Measurements from ENCODE around the gene MRPL9.
"Not testable (repeated sequence)": the region's sequence is repeated elsewhere in the genome, so short reads cannot be mapped to it uniquely, and the experiment has no call there.

MRPL9 gene

DNA sequence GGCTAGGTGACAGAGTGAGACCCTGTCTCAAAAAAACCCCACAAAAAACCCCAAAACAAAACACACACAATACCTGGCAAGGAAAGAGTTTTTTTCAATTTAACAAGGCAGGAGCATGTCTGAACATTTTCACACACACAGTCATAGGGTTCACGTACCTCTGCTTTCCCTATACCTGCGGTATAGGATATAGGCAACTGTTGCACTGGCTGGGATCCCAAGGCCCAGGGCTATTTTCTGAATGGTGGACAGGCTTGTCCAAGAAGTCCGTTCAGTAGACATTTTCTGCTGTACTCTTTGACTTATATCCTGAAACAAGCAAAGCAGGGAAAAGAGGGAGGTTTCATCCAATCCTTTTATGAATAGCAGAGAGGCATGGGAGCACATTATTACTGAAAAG is 19.4 kb upstream of the MRPL9 start:
- no peak for DNase-seq

DNA sequence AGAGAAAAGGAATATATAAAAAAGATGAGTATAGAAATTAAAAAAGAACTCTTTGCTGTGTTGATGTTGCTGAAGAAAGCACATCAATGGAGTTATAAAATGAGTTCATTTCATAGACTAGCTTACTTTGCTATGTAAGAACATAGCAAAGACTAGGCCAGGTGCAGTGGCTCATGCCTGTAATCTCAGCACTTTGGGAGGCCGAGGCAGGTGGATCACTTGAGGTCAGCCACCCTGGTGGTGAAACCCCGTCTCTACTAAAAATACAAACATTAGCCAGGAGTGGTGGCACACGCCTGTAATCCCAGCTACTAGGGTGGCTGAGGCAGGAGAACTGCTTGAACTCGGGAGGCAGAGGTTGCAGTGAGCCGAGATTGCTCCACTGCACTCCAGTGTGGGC is 18.7 kb upstream of the MRPL9 start:
- not testable (repeated sequence) for DNase-seq

DNA sequence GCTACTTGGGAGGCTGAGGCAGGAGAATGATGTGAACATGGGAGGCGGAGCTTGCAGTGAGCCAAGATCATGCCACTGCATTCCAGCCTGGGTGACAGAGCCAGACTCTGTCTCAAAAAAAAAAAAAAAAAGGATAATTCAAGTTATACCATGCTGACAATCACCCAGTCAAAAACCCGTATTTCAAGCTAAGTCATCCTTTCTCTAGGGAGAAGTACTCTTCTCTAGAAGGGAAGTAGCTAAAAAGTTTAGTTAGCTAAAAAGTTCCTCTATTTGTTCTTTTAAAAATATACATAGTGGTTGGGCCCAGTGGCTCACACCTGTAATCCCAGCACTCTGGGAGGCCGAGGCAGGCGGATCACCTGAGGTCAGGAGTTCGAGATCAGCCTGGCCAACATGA is 17.4 kb upstream of the MRPL9 start:
- DNase-seq = not testable (repeated sequence)

DNA sequence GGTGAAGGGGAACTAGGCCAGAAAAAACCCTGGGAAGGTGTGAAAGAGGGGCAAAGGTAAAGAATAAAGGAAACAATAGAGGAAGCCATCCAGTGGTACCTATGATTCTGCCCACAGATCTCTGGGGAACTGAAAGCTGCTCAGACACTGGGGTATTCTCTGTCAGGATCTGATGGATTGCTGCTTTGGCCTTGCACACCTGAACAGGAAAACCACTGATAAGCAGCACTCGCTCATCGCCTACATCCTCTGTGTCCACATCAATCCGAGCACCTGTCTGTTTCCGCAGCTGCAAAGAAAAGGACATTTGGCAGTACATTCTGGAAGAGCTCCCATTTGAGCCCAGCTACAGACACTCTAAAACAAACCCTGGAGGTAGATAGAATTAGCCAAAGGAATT is 16.6 kb upstream of the MRPL9 start:
- no peak for DNase-seq

DNA sequence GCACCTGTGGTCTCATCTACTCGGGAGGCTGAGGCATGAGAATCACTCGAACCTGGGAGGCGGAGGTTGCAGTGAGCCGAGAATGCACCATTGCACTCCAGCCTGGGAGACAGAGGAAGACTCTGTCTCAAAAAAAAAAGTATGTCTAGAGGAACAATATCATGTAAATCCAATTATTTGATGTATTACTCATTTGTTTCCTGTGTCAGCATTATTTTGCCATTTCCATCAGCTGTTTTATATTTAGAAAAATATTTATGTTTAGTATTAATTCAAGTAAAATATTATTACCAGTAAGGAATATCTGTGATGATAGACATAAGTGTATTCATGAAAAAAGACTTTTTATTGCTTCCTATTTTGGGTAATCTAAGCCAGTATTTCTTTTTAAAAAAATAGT is 14.0 kb upstream of the MRPL9 start:
- no peak for DNase-seq

DNA sequence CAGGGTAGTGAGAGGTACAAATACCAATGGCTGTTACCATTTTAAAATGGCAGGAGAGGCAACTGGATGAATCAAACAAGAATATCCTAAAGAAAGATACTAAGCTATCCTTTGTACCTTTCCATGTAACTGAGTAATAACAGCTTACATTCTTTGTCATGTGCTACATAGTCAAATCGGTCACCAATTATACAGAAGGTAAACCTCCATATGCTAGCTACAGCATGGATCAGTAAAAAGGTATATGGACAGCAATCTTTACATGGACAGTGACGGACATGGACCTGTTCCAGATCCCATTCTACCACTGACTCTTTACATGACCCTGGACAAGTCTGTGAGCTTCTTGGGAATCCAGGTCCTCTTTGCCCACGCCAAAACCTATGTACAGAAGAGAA is 13.4 kb upstream of the MRPL9 start:
- DNase-seq = no peak

DNA sequence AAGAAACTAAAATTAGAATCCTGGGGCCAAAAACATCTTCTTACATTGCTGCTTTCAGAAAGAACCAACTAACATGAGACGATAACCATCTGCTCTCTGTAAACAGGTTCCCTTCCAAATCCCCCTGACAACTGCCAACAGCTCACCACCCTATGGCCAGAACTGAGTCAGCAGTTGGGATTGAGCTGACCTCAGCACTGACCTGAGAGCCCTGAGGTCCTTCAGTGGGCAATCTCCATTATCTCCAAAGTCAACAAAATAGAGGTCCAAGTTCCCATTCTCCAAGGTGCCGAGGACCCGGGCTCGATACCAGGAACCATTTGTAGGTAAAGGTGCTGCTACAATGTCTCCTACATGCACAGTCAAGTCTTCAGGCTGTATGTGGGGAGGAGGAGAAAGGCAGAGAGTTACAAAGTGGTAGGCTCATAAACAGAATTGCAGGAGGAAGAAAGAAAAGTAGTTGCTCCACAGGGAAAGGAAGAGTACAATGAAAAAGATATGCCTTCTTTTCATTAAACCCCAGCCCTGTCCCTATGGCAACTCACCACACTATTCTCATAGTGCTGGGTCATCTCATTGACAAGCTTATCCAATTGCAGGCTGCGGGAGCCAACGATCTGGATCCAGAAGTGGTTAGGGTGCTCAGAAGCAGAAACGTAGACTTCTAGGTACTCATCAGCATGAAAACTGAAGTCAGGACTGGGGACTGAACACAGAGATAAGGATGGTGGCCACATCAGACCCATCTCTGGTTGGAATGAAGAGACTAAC is 12.8 kb upstream of the MRPL9 start:
- DNase-seq = no peak

DNA sequence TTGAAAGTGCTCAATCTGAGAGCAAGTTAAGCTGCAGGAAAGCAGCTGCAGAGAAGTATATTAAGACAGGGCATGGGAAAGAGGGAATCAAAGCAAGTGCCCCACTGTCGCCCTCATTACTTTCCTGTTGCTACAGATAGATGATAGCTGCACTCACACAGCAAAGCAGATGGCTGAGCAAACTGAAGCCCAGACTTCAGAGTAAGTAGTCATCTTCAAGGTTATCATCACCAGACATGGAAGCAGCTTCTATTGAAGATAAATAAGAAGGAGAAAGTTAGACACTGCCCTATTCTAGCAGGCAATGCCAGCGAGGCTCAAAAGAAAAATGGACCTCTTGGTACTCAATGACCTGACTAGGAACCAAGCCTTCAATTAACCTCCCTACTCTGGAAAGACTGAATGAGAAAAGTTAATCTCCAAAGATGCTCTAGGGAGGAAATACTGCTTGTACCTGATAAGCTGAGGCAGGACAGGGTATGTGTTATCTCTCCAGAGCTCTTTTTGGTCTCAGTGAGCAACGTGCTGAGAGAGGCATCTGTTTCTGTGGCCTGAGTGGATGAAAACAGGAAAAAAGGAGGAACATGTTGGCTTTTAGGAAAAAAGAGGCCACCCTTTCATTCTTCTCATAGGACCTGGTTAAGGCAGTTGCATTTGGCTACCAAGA is 11.1 kb upstream of the MRPL9 start:
- no peak for DNase-seq

DNA sequence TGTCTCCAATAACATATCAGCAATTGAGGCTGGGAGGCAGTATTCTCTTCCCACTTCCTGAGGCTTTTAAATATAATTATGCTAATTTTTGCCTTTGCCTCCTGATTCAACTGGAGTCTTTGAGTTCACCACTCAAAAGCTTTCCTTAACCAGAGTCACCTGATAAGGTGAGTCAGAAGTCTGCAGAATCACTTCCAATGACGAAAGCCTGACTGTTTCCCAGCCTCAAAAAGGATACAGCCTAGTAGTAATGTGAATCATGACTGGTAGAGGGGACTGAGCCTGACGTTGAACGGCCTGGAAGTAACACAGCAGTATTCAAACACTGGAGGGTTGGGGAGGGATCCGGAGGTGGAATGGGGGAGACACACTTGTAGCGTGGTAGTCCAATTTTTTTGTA is 10.4 kb upstream of the MRPL9 start:
- no peak for DNase-seq

DNA sequence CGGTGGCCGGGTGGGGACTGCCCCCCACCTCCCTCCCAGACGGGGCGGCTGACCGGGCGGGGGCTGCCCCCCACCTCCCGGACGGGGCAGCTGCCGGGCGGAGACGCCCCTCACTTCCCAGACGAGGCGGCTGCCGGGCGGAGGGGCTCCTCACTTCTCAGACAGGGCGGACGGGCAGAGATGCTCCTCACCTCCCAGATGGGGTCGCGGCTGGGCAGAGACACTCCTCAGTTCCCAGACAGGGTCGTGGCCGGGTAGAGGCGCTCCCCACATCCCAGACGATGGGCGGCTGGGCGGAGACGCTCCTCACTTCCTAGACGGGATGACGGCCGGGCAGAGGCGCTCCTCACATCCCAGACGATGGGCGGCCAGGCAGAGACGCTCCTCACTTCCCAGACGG is 6.0 kb upstream of the MRPL9 start:
- not testable (repeated sequence) for DNase-seq

DNA sequence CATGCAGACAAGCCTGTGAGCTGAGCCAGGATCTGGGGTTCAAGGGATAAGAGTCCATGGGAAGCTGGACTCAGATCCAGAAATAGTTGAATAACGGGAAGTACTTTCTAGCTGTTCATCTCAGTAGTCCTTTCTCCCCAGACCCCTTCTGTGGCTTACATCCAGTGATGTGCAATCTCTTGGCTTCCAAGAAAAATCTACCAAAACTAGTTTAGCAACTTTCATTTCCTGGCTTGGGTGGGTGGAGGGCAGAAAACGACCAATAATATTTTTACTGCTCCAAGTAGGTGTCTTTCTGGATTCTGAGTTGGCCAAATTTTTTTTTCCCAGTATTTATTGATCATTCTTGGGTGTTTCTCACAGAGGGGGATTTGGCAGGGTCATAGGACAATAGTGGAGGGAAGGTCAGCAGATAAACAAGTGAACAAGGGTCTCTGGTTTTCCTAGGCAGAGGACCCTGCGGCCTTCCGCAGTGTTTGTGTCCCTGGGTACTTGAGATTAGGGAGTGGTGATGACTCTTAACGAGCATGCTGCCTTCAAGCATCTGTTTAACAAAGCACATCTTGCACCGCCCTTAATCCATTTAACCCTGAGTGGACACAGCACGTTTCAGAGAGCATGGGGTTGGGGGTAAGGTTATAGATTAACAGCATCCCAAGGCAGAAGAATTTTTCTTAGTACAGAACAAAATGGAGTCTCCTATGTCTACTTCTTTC is 5.2 kb upstream of the MRPL9 start:
- not testable (repeated sequence) for DNase-seq

DNA sequence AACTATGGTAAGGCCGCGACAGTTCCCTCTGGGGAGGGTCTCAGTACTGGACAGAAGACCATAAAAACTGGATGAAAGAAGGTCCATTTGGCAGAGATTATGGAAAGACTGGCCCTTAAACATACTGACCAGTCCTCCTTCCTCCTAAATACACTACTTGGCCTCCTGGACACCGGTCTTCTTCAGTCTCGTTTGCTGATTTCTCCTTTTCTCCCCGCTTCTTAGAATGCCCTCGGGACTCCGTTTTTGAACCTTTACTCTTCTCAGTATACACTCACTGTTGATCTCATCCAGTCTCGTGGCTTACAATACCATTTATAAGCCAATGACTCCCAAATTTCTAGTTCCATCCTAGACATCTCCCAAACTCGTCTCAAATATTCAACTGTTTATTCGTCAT is 694 bp upstream of the MRPL9 start:
- DNase-seq = no peak

DNA sequence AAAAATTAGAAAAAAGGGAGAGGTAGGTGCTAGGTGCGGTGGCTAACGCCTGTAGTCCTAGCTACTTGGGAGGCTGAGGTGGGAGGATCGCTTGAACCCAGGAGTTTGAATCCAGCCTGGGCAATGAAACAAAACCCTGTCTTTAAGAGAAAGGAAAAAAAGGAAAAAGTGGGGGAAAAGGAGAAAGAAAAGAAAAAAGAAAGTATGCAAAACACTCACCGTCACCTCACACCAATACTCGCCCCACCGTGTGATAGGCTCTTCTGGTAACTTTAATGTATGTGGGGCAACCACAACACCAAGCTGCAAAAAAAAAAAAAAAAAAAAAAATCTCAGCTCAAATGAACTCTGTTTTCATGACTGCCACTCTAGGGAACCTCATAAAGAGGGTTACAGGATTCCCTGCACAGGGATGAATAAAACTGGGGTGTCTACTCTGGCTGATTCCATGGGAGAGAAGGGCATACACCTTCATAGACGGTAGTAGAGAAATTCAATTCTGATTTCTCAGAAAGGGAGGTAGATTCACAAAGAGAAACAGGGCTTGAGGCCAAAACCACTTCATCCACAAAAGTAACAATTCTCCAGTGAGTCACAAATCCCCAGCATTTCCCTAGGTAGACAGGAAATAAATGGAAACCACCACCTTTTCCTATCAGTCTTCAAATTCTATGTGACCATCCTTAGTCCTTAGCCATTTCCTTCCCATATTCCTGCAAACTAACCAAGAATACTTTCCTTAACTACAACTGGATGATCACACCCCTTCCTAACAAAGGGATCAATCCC is 2.5 kb downstream of the MRPL9 start:
- DNase-seq = no peak

DNA sequence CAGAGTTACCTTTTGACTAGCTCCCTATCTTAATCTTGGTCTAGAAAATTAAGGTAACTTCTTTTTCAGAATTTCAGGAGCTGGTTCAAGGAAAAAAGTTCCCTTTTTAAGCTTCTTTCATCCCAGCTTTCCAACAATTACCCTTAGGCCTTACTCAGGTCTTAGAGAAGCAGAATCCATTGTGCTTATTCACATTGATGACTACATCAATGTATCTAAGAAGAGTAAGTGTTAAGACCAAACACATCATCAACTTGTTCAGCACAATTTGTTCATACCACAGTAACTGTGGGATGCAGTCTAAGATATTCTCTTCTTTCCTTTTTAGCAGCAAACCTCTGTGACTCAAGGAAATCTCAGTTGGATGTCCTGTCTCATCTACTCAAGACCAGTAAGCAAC is 4.1 kb downstream of the MRPL9 start:
- no peak for DNase-seq

DNA sequence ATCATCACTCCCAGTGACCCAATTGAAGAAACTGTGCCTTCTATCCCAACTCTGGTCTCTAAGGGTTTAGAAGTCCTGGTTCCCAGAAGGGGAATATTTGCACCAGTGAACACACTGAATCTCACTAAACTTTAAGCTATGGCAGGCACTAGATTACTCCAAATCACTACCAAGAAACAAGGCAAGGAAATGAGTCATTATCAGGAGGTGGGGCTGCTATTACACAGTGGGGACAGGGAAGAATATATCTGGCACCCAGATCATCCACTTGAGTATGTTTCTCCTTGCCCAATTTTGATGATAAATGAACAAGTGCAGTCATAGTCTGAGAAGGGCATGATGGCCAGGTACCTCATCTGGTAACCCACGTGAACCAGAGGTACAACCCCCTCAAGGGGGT is 7.0 kb downstream of the MRPL9 start:
- no peak for DNase-seq

DNA sequence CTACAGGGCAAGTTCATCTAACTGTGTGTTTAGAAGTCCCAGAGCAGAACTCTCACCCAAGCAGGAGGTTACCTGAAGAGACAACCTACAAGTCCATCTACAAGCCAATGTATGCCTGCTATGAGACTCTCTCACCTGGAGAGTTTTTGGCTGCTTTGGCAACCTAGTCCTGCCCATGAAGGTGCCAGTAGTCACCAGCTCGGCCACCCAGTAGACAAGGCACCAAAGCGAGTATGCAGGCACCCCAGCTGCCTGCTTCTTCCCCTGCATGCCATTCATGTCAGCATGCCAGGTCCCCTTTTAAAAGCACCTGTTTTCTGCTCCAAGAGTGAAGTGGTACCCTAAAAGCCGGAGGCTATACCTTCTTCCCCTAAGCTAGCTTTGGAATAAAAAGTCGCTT is 21.8 kb downstream of the MRPL9 start:
- no peak for DNase-seq

DNA sequence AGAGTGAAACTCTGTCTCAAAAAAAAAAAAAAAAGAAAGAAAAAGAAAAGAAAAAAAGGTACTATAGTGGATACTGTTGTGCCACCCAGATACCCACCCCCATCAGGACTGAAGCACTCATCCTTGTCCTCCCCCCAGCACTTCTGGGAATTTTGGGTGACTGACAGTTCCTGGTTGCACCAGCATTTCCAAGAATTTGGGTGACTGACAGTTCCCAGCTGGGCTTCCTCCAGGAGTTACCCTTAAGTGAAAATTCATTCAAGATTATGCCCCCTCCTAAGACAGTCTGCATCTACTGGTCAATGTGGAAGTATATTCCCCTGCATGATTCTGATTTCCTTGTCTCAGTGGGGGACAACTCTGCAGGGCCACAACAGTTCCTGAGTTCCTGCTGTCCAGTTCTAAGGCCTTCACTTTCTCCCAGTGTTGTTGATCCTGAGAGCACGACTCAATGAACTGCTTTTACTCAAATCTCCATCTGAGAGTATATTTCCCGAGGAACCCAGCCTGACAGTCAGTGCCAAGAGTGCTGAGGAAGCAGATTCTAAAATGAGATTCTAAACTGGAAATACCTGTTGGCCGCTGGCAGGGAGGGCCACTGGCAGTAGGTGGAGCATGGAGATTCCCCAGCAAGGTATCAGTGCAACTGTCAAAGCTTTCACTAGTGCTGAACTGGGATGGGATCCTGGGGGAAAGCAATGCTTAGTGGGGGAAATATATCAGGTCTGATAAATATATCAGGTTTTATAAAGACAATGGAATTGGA is 23.5 kb downstream of the MRPL9 start:
- DNase-seq = no peak

DNA sequence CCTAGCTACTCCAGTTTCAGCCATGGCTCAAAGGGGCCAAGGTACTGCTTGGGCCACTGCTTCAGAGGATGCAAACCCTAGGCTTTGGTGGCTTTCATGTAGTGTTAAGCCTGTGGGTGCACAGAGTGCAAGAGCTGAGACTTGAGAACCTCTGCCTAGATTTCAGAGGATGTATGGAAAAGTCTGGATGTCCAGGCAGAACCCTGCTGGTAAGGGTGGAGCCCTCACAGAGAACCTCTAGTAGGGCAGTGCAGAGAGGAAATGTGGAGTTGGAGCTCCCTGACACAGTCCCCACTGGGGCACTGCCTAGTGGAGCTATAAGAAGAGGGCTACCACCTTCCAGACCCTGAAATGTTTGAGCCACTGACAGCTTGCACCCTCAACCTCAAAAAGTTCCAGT is 25.8 kb downstream of the MRPL9 start:
- no peak for DNase-seq

DNA sequence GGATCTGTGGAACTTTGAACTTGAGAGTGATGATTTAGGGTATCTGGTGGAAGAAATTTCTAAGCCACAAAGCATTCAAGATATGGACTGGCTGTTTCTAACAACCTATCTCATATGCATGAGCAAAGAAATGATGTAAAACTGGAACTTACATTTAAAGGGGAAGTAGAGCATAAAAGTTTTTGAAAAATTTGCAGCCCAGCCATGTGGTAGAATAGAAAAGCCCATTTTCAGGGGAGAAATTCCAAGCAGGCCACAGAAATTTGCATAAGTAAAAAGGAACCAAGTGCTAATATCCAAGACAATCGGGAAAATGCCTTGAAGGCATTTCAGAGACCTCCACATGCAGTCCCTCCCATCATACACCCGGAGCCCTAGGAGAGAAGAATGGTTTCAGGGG is 26.3 kb downstream of the MRPL9 start:
- DNase-seq = no peak

DNA sequence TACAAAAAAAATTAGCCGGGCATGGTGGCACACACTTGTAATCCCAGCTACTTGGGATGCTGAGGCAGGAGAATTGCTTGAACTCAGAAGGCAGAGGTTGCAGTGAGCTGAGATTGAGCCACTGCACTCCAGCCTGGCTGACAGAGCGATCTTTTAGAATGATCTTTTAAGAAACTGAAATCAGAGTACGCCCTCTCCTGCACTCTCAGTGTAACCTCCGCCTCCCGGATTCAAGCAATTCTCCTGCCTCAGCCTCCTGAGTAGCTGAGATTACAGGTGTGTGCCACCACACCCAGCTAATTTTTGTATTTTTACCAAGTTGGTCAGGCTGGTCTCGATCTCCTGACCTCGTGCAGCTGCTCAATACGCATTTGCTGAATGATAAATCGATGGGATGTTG is 29.3 kb downstream of the MRPL9 start:
- DNase-seq = not testable (repeated sequence)

DNA sequence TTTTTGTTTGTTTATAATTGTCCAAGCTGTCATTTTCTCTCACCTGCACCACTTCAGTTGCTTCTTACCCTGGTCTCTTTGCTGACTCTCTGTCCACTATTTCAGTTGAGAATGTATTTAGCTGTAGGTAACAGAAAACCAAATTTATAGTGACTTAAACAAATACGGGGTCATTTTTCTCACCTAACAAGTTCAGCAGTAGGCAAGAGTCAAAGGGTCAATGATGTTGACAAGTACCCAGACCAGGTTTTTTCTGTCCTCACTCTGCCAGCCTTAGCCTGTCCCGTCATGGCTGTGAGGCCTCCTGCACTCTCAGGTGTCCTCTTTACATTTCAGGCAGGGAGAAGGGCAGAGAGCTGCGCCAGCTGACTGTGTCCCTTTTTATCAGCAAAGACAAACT is 30.2 kb downstream of the MRPL9 start:
- DNase-seq = no peak

DNA sequence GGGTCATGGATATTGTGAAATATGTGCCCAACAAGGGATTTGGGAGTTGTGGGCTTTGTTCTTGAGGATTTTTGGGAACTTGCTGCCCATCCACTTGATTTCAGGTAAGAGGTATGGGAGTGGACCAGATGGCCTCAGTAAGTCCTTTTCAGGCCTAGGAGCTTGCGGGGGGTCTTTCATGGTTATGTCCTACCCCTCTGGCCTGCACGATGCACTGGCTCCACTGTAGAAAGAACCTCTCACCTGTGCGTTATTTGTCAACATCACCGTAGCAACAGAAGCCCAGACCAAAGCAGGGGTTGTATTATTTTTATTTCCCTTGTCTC is 33.4 kb downstream of the MRPL9 start:
- no peak for DNase-seq

All from NCI-H2081 (cell line).